Measurements from ENCODE around the gene PNLDC1.

Gene PNLDC1

DNA sequence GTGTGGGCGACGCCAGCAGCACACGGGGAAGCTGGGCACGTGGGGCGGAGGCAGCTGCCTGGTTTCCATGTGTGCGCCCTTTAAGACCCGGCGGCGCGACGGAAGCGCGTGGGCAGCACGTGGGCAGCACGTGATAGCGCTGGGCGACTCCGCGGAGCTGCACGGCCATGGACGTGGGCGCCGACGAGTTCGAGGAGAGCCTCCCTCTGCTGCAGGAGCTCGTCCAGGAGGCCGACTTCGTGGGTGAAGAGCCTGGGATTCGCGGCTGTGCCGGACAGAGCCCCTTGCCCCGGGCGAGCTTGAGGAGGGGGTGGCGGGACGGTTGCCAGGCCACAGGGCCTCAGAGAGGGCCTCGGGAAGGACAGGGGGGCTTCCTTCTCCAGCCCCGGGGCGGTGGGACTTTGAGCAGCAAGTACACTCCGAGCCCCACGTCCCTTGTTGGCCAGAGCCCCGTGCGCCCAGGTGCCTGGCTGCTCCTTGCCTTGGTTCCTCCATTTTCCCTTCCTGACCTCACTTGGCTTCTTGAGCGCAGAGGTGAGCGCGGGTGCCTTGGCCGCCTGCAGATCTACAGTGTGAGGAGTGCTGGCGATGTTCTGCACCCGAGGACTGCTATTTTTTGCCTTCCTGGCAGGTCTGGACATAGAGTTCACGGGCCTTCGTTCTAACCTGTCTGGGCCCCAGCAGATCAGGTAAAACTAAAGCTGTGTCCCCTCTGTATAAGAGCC lies at the start of gene PNLDC1:
Gene PNLDC1, plus strand, starts transcription at position 136 of the 725 bp plus-strand sequence. Its CDS starts 32 bp downstream, at position 168.
- no peak for DNase-seq

DNA sequence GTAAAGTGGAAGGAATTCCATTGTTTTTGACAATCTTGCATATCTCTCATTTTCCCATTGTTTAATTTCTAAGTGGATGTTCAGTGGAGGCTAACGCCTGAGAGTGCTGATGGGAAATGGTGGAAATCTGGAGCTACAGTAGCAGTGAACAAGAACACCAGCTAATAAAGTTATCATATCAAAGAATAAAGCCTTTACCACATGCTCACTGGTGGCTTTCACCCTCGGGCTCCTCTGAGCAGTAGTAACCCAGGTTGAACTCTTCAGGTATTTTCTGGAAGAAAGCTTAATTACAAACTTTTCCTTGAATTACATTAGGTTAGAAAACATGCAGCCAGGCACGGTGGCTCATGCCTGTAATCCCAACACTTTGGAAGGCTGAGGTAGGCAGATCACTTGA lies 48.6 kb upstream of the PNLDC1 start:
- DNase-seq: no peak

DNA sequence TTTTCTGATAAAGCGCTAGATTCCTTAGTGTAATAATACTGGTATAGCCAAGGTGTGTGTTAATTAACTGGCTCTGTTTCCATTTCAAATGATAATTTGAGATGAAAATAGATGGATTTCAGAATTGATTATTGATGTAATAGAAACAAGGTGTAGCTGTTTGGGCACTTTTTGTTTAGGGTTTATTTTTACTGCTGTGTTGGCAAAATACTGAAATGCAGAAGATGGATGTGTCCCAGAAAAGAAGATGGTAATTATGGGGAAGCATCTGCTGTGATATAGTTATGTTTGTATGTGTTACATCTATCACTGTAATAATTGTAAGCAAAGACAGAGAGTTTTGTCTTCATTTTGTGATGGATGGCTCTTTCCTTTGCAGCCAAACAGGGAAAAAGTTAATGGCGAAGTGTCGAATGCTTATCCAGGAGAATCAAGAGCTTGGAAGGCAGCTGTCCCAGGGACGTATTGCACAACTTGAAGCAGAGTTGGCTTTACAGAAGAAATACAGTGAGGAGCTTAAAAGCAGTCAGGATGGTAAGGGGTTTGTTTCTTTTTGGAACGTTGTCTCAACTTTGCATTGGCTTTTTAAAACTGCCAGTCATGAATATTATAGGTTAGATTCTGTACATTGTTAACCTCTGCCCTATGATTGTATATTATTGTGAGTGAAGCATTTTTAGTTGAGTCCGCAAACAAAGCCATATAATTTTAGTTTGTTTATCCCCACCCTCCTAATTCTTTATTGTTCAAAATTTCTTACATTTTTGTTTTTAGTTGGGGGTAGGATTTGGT lies 46.8 kb upstream of the PNLDC1 start:
- DNase-seq: no peak

GRCh38 chr6:159754401-159754800 lies 45.7 kb upstream of the PNLDC1 start:
- DNase-seq: no peak

DNA sequence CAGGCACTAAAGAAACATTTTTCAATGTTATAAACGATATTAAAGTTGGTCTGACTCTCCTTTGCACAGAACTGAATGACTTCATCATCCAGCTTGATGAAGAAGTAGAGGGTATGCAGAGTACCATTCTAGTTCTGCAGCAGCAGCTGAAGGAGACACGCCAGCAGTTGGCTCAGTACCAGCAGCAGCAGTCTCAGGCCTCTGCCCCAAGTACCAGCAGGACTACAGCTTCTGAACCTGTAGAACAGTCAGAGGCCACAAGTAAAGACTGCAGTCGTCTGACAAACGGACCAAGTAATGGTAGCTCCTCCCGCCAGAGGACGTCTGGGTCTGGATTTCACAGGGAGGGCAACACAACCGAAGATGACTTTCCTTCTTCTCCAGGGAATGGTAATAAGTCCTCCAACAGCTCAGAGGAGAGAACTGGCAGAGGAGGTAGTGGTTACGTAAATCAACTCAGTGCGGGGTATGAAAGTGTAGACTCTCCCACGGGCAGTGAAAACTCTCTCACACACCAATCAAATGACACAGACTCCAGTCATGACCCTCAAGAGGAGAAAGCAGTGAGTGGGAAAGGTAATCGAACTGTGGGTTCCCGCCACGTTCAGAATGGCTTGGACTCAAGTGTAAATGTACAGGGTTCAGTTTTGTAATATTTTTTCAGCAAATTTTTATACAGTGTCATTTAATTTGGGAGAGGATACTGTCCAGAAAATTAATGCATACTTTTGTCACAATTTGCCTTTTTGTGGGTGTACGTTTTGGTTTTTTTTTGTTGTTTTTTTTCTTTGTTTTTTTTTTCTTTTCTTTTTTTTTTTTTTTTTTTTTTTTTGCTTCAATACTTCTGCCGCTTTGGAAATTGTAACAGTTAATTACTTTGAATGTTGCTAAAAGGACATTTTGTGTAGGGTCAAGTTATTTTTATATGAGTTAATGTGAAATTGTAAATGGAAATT lies 44.8 kb upstream of the PNLDC1 start:
- no peak for DNase-seq

DNA sequence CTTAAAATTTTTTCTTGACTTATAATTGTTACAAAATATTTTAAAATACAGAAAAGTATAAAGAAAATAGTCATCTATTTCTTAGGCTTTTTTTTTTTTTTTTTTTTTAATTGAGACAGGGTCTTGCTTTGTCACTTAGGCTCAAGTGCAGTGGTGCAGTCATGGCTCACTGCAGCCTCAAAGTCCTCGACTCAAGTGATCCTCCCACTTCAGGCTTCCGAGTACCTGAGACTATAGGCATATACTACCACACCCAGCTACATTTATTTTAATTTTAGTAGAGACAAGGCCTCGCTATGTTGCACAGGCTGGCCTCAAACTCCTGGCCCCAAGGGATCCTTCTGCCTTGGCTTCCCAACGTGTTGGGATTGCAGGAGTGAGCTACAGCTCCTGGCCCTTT lies 43.6 kb upstream of the PNLDC1 start:
- DNase-seq: no peak

DNA sequence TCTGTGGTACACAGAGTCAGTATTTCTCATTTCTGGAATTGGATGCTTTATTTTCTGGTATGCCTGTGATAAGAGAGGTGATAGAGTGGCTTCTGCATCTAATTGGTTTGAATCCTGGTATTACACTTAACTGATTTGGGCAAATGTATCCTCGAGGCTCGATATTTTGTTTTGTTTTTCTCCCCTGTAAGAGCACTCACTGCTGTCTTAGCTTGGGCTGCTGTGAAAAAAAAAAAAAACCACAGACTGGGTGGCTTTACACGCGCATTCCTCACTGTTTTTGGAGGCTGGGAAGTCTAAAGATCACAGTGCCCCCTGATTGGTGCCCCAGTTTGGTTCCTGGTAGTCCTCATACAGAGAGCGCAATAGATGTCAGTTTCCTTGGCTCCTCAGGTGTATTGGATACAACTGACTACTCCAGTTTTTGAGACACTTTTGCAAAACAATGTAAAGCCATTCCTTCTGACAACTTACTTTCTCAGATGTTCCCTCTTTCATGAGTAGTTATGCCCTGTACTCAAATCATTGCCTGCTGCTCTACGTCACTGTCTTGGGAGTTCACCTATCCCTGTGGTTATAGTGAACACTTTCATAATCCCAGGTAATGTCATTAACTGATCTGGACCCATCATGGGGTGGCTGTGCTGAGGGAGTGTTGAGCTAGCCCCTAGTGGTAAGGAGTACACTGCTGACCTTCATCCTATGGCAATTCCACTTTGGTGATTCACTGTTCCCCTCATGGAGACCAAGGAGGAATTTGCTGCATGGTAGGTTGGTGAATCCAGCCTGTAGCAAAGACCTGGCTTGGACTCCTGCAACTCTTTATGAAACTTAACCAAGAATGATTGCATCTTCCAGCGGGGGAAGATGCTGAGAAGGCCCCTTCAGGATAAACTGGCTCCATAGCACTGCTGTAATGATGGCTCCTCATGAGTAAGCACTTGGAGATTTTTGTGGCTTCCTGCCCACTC lies 41.8 kb upstream of the PNLDC1 start:
- no peak for DNase-seq

DNA sequence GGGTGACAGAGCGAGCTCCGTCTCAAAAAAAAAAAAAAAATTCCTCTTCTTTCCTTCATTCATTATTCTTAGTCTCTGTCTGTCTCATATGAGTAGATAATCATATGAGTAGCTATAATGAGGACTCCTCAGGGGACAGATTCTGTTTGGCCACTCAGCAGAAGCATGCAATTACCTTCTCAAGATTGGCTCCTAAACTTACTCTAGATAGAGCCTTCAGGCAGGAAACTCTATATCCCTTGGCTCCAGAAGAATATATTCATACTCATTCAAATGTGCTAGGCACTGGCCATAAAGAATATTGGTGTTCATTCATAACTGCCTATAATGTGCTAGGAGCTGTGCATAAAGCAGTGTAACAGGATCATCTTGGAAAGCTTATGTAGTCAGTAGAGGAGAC lies 40.4 kb upstream of the PNLDC1 start:
- DNase-seq: no peak

GRCh38 chr6:159760602-159761057 lies 39.4 kb upstream of the PNLDC1 start:
- no peak for DNase-seq

- DNase-seq: no peak
These were observed 38.8 kb upstream of the PNLDC1 start for GRCh38 chr6:159761129-159761872.

- DNase-seq: peak; percentile 97
These were observed 38.0 kb upstream of the PNLDC1 start, which contains the start of gene ACAT2 for GRCh38 chr6:159761873-159762680. ACAT2 (plus strand) TSS chr6:159762045; CDS start chr6:159762088, 43 bp downstream.

GRCh38 chr6:159762681-159763293 lies 37.3 kb upstream of the PNLDC1 start:
- DNase-seq: no peak

DNA sequence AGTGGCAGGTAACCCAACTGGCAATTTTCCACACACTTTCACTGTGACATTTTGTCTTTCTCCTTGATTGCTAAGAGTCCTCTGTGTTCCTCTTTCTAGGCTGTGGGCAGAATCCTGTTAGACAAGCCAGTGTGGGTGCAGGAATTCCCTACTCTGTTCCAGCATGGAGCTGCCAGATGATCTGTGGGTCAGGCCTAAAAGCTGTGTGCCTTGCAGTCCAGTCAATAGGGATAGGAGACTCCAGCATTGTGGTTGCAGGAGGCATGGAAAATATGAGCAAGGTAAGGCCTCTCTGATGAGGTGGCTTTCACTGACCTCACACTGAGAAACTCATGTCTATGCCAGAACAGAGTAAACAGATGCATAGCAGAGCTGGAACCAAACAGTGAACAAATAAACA lies 33.2 kb upstream of the PNLDC1 start:
- DNase-seq: no peak

DNA sequence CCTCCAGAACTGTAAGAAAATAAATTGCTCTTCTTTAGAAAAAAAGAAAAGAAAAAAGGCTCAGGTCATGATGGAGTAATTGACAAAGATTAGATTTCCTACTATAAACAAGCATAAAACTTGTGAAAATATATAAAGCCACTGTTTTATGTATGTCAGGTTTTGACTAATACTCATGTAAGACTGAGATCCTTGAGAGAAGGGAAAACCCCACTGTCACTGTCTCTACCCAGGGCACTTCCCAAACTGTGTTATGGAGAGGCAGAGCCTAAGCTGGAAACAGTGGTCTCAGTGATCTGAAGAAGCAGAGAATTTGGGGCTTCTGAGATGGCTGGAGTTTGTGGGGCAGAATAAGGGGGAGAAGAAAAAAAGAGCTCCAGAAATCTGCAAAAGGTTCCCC lies 30.6 kb upstream of the PNLDC1 start:
- no peak for DNase-seq

DNA sequence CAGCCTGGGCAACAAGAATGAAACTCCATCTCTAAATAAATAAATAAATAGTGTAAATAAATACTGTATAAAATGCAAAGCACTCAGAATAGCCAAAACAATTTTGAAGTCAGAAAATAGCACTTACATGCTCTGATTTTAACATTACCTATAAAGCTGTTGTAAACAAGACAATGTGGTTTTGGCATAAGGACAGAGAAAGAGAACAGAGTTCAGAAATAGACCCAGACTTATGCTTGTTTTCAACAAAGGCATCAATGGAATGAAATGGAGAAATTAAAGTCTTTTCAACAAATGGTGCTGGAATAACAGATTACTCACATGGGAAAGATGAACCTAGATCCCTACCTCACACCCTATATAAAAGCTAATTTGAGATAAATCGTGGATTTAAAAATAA lies 27.9 kb upstream of the PNLDC1 start:
- DNase-seq: no peak

- DNase-seq: no peak
These were observed 22.7 kb upstream of the PNLDC1 start for GRCh38 chr6:159777240-159777904.

DNA sequence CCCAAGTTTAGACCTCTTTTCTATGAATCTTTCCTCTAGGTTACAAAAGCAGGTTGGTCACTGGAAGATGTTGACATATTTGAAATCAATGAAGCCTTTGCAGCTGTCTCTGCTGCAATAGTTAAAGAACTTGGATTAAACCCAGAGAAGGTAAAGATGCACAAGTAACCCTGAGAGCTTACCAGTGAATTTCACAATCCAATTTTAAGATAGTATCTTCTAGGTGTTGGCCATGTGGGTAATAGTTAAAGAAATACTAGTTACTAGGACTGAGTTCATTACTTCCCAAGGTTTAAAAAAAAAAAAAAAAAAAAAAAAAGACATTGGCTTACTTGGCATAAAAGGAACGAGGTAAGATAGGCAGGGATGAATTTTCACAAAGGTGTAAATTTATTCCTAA lies 21.9 kb upstream of the PNLDC1 start:
- no peak for DNase-seq

GRCh38 chr6:159778542-159779103 lies 21.5 kb upstream of the PNLDC1 start:
- no peak for DNase-seq

DNA sequence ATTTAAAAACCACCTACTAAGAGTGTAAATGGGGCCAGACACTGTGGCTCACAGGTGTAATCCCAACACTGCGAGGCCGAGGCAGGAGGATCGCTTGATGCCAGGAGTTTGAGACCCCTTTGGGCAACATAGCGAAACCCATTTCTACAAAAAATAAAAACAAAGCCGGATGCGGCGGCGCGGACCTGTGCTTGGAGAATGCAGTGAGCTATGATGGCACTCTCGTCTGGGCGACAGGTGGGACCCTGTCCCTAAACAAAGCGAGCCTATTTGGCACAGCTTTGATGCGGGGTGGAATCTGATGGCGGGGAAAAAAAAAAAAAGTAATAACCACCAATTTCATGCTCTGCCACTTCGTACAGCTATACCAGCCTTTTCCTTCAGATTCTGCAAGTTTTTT lies 11.8 kb upstream of the PNLDC1 start:
- DNase-seq: no peak

Measured in femur (tissue), 1 donor.